RWPE1 (cell line): ENCODE results near the gene TEX38.

Experiments
- CTCF ChIA-PET: fragments of 350-600 bp; sonication (Branson Sonifier 250); formaldehyde crosslinking; extraction: SDS; loops from one replicate; lab custom pipeline; 2021; lab: Yijun Ruan, JAX
- POLR2A ChIA-PET: fragments of 400-600 bp; formaldehyde crosslinking; extraction: SDS; loops from one replicate; lab custom pipeline; 2020; ENCODE audit warnings: antibody characterized with exemption; ENCODE audit not compliant: low non-redundant PET; lab: Yijun Ruan, JAX
- DNase-seq: peaks from one replicate; pipeline ENCODE4 v3.0.0; 2012; ENCODE audit warnings: low spot score
- H3K27ac ChIP-seq: fragments of 450-650 bp; 2 replicates; pipeline ENCODE4 v1.5.1; 2017
- CTCF ChIP-seq: fragments of 450-650 bp; conservative IDR thresholded peaks from 2 replicates; pipeline ENCODE4 v1.5.1; 2017; ENCODE audit warnings: low read depth, mild to moderate bottlenecking

TEX38 gene

GRCh38 chr1:46705408-46705807 lies 33.8 kb downstream of the TEX38 start:
- DNase-seq = no peak
- no peak overlapping the region for H3K27ac ChIP-seq
- ChIA-PET CTCF (no interaction called here), POLR2A (no interaction called here)
- no peak for TF ChIP-seq CTCF

GRCh38 chr1:46708121-46708520 lies 36.5 kb downstream of the TEX38 start:
- DNase-seq = no peak
- CTCF ChIA-PET = interaction anchor here (0.7 to 1.5 kb wide), 2 partner anchors 17 to 206 kb away, joined by 3 read pairs; no protein-coding TSS in a partner anchor
- H3K27ac ChIP-seq = no peak overlapping the region
- TF ChIP-seq CTCF = no peak
- POLR2A ChIA-PET = no interaction called here

- no peak for DNase-seq
- ChIA-PET CTCF (interaction anchor here (2.6 kb wide), 1 partner anchor 10 kb away, joined by 7 read pairs; no protein-coding TSS in a partner anchor), POLR2A (no interaction called here)
- no peak for TF ChIP-seq CTCF
- no peak overlapping the region for H3K27ac ChIP-seq
Observed at GRCh38 chr1:46714976-46715375, 43.3 kb downstream of the TEX38 start.

GRCh38 chr1:46717654-46718053 lies 46.0 kb downstream of the TEX38 start:
- CTCF ChIA-PET = no interaction called here
- POLR2A ChIA-PET = no interaction called here

GRCh38 chr1:46718340-46718726 lies 46.7 kb downstream of the TEX38 start:
- no peak for TF ChIP-seq CTCF
- CTCF ChIA-PET = interaction anchor here (0.5 kb wide), 1 partner anchor 96 kb away, joined by 4 read pairs; no protein-coding TSS in a partner anchor
- no peak for DNase-seq
- peak overlapping the region; percentile 68 for H3K27ac ChIP-seq
- POLR2A ChIA-PET = no interaction called here

More at GRCh38 chr1:46717654-46718053, 46.0 kb downstream of the TEX38 start:
- DNase-seq = no peak
- no peak overlapping the region for H3K27ac ChIP-seq
- TF ChIP-seq CTCF = no peak

- CTCF ChIA-PET = interaction anchor here (0.5 kb wide), 1 partner anchor 97 kb away, joined by 4 read pairs; no protein-coding TSS in a partner anchor
- peak; percentile 99 for DNase-seq
- peak within 1 kb of the TSS; percentile 68 for H3K27ac ChIP-seq
- TF ChIP-seq CTCF = no peak
- POLR2A ChIA-PET = no interaction called here
Observed at GRCh38 chr1:46718727-46719622, 47.3 kb downstream of the TEX38 start, which contains the start of gene EFCAB14. Gene EFCAB14 (minus strand): TSS chr1:46719114. CDS start chr1:46718087, 1,027 bp downstream.
